ENCODE measurements around the gene COLGALT1.
"Not testable (repeated sequence)": the region's sequence is repeated elsewhere in the genome, so short reads cannot be mapped to it uniquely, and the experiment has no call there.

The COLGALT1 gene

GRCh38 chr19:17517898-17518297 is 37.6 kb upstream of the COLGALT1 start:
- H3K4me1 ChIP-seq (ENCODE audit: control insufficient read depth, low read length): peaks cover 12% of the 10 kb centered on the region
- H3F3A ChIP-seq (ENCODE audit: control insufficient read depth, insufficient read depth): peaks cover 12% of the 10 kb centered on the region
- H3K4me2 ChIP-seq (ENCODE audit: low read length): no peak overlapping the region
- peaks cover 7% of the 10 kb centered on the region; the same call in 1 of the 2 replicates for H3K9me3 ChIP-seq (ENCODE audit: control insufficient read depth, insufficient read depth, low read length)
- H3K27ac ChIP-seq (ENCODE audit: low read depth, low read length): no peak overlapping the region
- H3K27me3 ChIP-seq (ENCODE audit: control insufficient read depth, low read length): no peaks in the 10 kb centered on the region
- peaks cover 23% of the 10 kb centered on the region for H3K79me2 ChIP-seq (ENCODE audit: control insufficient read depth, low read length)
- H3K36me3 ChIP-seq (ENCODE audit: control insufficient read depth, low read length): peaks cover 45% of the 10 kb centered on the region
- no peak overlapping the region for H3K4me3 ChIP-seq (ENCODE audit: low read length)
- no peaks in the 10 kb centered on the region for H3K9me2 ChIP-seq (replicated peaks; ENCODE audit: control insufficient read depth, low read length)
- TF ChIP-seq, protein P1, sequence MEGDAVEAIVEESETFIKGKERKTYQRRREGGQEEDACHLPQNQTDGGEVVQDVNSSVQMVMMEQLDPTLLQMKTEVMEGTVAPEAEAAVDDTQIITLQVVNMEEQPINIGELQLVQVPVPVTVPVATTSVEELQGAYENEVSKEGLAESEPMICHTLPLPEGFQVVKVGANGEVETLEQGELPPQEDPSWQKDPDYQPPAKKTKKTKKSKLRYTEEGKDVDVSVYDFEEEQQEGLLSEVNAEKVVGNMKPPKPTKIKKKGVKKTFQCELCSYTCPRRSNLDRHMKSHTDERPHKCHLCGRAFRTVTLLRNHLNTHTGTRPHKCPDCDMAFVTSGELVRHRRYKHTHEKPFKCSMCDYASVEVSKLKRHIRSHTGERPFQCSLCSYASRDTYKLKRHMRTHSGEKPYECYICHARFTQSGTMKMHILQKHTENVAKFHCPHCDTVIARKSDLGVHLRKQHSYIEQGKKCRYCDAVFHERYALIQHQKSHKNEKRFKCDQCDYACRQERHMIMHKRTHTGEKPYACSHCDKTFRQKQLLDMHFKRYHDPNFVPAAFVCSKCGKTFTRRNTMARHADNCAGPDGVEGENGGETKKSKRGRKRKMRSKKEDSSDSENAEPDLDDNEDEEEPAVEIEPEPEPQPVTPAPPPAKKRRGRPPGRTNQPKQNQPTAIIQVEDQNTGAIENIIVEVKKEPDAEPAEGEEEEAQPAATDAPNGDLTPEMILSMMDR (IDR thresholded peaks at IDR 0.05; ENCODE audit: low read depth, low read length, poor library complexity, severe bottlenecking): no peak
- TF ChIP-seq EZH2phosphoT487 (IDR thresholded peaks at IDR 0.05; ENCODE audit: borderline replicate concordance, low read length): no peak
- H4K20me1 ChIP-seq (ENCODE audit: control insufficient read depth, insufficient read depth, low read depth, low read length): no peaks in the 10 kb centered on the region

GRCh38 chr19:17518654-17519053 is 36.8 kb upstream of the COLGALT1 start:
- peaks cover 43% of the 10 kb centered on the region for H3K36me3 ChIP-seq (ENCODE audit: control insufficient read depth, low read length)

DNA sequence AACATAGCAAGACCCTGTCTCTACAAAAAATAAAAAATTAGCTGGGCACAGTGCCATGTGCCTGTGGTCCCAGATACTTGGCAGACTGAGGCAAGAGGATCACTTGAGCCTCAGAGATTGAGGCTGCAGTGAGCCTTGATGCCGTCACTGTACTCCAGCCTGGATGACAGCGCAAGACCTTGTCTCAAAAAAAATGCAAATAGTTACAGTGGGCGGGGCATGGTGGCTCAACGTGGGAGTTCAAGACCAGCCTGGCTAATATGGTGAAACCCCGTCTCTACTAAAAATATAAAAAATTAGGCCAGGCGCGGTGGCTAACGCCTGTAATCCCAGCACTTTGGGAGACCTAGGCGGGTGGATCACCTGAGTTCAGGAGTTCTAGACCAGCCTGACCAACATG is 35.5 kb upstream of the COLGALT1 start:
- Histone ChIP-seq H3F3A (ENCODE audit: control insufficient read depth, insufficient read depth) (peaks cover 20% of the 10 kb centered on the region), H3K9me2 (replicated peaks; ENCODE audit: control insufficient read depth, low read length) (no peaks in the 10 kb centered on the region), H3K9me3 (ENCODE audit: control insufficient read depth, insufficient read depth, low read length) (peaks cover 7% of the 10 kb centered on the region; the same call in 1 of the 2 replicates), H4K20me1 (ENCODE audit: control insufficient read depth, insufficient read depth, low read depth, low read length) (no peaks in the 10 kb centered on the region), H3K4me3 (ENCODE audit: low read length) (no peak overlapping the region), H3K79me2 (ENCODE audit: control insufficient read depth, low read length) (peaks cover 11% of the 10 kb centered on the region), H3K27ac (ENCODE audit: low read depth, low read length) (no peak overlapping the region), H3K27me3 (ENCODE audit: control insufficient read depth, low read length) (no peaks in the 10 kb centered on the region), H3K4me2 (ENCODE audit: low read length) (no peak overlapping the region), H3K4me1 (ENCODE audit: control insufficient read depth, low read length) (peaks cover 30% of the 10 kb centered on the region), H3K36me3 (ENCODE audit: control insufficient read depth, low read length) (peaks cover 43% of the 10 kb centered on the region)
- TF ChIP-seq EZH2phosphoT487 (IDR thresholded peaks at IDR 0.05; ENCODE audit: borderline replicate concordance, low read length): no peak
- TF ChIP-seq, protein P1 (IDR thresholded peaks at IDR 0.05; ENCODE audit: low read depth, low read length, poor library complexity, severe bottlenecking): no peak

More at GRCh38 chr19:17518654-17519053, 36.8 kb upstream of the COLGALT1 start:
- not testable (repeated sequence) for H3K9me3 ChIP-seq (ENCODE audit: control insufficient read depth, insufficient read depth, low read length); H3K27me3 ChIP-seq (ENCODE audit: control insufficient read depth, low read length); H3K4me2 ChIP-seq (ENCODE audit: low read length); H3K27ac ChIP-seq (ENCODE audit: low read depth, low read length); H3K9me2 ChIP-seq (replicated peaks; ENCODE audit: control insufficient read depth, low read length); H4K20me1 ChIP-seq (ENCODE audit: control insufficient read depth, insufficient read depth, low read depth, low read length); H3K4me3 ChIP-seq (ENCODE audit: low read length)
- Histone ChIP-seq H3K79me2 (ENCODE audit: control insufficient read depth, low read length) (peaks cover 15% of the 10 kb centered on the region), H3K4me1 (ENCODE audit: control insufficient read depth, low read length) (peaks cover 17% of the 10 kb centered on the region), H3F3A (ENCODE audit: control insufficient read depth, insufficient read depth) (peaks cover 15% of the 10 kb centered on the region)

DNA sequence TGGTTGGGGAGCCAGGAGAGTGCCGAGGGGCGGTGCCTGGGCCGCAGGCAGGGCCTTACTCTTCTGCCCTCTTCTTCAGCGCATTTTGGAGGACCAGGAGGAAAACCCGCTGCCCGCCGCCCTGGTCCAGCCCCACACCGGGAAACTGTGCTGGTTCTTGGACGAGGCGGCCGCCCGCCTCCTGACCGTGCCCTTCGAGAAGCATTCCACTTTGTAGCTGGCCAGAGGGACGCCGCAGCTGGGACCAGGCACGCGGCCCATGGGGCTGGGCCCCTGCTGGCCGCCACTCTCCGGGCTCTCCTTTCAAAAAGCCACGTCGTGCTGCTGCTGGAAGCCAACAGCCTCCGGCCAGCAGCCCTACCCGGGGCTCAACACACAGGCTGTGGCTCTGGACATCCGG is 34.6 kb upstream of the COLGALT1 start:
- H3K4me3 ChIP-seq (ENCODE audit: low read length): no peak overlapping the region
- no peak overlapping the region for H3K27ac ChIP-seq (ENCODE audit: low read depth, low read length)
- H3K79me2 ChIP-seq (ENCODE audit: control insufficient read depth, low read length): peaks cover 14% of the 10 kb centered on the region
- no peaks in the 10 kb centered on the region for H3K9me2 ChIP-seq (replicated peaks; ENCODE audit: control insufficient read depth, low read length)
- H3K36me3 ChIP-seq (ENCODE audit: control insufficient read depth, low read length): peaks cover 34% of the 10 kb centered on the region
- no peaks in the 10 kb centered on the region for H4K20me1 ChIP-seq (ENCODE audit: control insufficient read depth, insufficient read depth, low read depth, low read length)
- peaks cover 39% of the 10 kb centered on the region for H3K4me1 ChIP-seq (ENCODE audit: control insufficient read depth, low read length)
- H3F3A ChIP-seq (ENCODE audit: control insufficient read depth, insufficient read depth): peaks cover 20% of the 10 kb centered on the region
- no peak overlapping the region for H3K4me2 ChIP-seq (ENCODE audit: low read length)
- no peaks in the 10 kb centered on the region for H3K27me3 ChIP-seq (ENCODE audit: control insufficient read depth, low read length)
- TF ChIP-seq, protein P1 (IDR thresholded peaks at IDR 0.05; ENCODE audit: low read depth, low read length, poor library complexity, severe bottlenecking): no peak
- TF ChIP-seq EZH2phosphoT487 (IDR thresholded peaks at IDR 0.05; ENCODE audit: borderline replicate concordance, low read length): no peak
- H3K9me3 ChIP-seq (ENCODE audit: control insufficient read depth, insufficient read depth, low read length): peaks cover 7% of the 10 kb centered on the region; the same call in 1 of the 2 replicates
